Esophagus squamous epithelium (tissue), 5 donors: Measurements from ENCODE around the gene ZNF831. TPM values are rescaled to one million over a fixed set of nuclear protein-coding genes. Genes with fewer than 3 reads are reported as not detected.
A peak's percentile ranks its signal among the peaks of the same experiment; 100 is the strongest.

Experiments
- DNase-seq: peaks from one replicate; lab custom pipeline; 2025; lab: John Stamatoyannopoulos, UW
- H3K27ac ChIP-seq, 4 donors: fragments of 200-600 bp; sonication (generic); one replicate each; pipeline ENCODE4 v1.5.1; 2016 to 2019; ENCODE audit warnings: mild to moderate bottlenecking in 1 of 4
- H3K27me3 ChIP-seq, 4 donors: fragments of 200-600 bp; sonication (generic); 1 replicate in 3 of 4; 2 replicates in 1 of 4; pipeline versions ENCODE4 v1.5.1 to v1.6.0; 2017 to 2021; ENCODE audit warnings: antibody characterized with exemption in 1 of 4
- H3K36me3 ChIP-seq, 3 donors: fragments of 200-600 bp; sonication (generic); one replicate each; pipeline ENCODE4 v1.5.1; 2016 to 2019
- H3K4me1 ChIP-seq, 3 donors: fragments of 200-600 bp; sonication (generic); one replicate each; pipeline ENCODE4 v1.5.1; 2017 to 2019
- H3K4me3 ChIP-seq, 4 donors: fragments of 200-600 bp; sonication (generic); 1 replicate in 3 of 4; 2 replicates in 1 of 4; pipeline ENCODE4 v1.5.1; 2016 to 2019; ENCODE audit warnings: mild to moderate bottlenecking in 2 of 4, moderate library complexity in 1 of 4
- H3K9me3 ChIP-seq, 3 donors: fragments of 200-600 bp; sonication (generic); one replicate each; pipeline ENCODE4 v1.5.1; 2016 to 2019
- CTCF ChIP-seq, 6 experiments: fragments of 450-650 bp in 4 of 6; fragments of 200-600 bp in 2 of 6; sonication (generic) in 2 of 6; IDR thresholded peaks; one replicate each; pipeline ENCODE4 v1.5.1; 2016 to 2019; ENCODE audit warnings: antibody characterized with exemption in 6 of 6, mild to moderate bottlenecking in 4 of 6, moderate library complexity in 4 of 6
- POLR2A ChIP-seq, 4 donors: fragments of 450-650 bp; IDR thresholded peaks; one replicate each; pipeline ENCODE4 v1.6.1; 2017; ENCODE audit warnings: antibody characterized with exemption in 4 of 4, mild to moderate bottlenecking in 4 of 4, moderate library complexity in 3 of 4
- WGBS, 2 donors: methylation state at CpG; one replicate each; pipeline ENCODE4 v1.1.5; 2018; 5-methylcytosine and 5-hydroxymethylcytosine counted together
- intact Hi-C: fragments of 100-400 bp; cut with DNase I; formaldehyde crosslinking; loops from one replicate; pipeline ENCODE4 v1.15.0; 2022
- total RNA-seq, 4 donors: library from RNA; depleted of rRNA; stranded (reverse); fragments of >200 nt; gene quantifications; one replicate each; pipeline ENCODE4 v1.1.0, GENCODE V29; 2016
- donor health status: DM: yes; HTN: yes; CAD: no.

ZNF831 gene
- total RNA-seq, 4 donors from 2014 or later: 0.38 to 1.7 (median 0.60) TPM

- Histone ChIP-seq H3K27ac (no peak overlapping the region), H3K36me3 (no peaks in the 10 kb centered on the region), H3K4me3 (no peak overlapping the region), H3K4me1 (peaks cover 0 to 29% (median 5%) of the 10 kb centered on the region in 3 donors), H3K27me3 (no peaks in the 10 kb centered on the region), H3K9me3 (no peaks in the 10 kb centered on the region)
- intact Hi-C loops: no loop called here
- TF ChIP-seq POLR2A (IDR thresholded peaks at IDR 0.05) (no peak), CTCF (IDR thresholded peaks at IDR 0.05) (no peak)
- WGBS, 2 donors: 80 to 85% methylated on average over 1 of the region's 1 CpG
- no peak for DNase-seq
These were observed 23.6 kb upstream of the ZNF831 start for GRCh38 chr20:59139998-59140397.

GRCh38 chr20:59141818-59142581 is 21.6 kb upstream of the ZNF831 start:
- TF ChIP-seq CTCF (IDR thresholded peaks at IDR 0.05) (no peak), POLR2A (IDR thresholded peaks at IDR 0.05) (no peak)
- Histone ChIP-seq H3K27ac (no peak overlapping the region), H3K27me3 (no peaks in the 10 kb centered on the region), H3K9me3 (no peaks in the 10 kb centered on the region), H3K4me3 (no peak overlapping the region), H3K36me3 (no peaks in the 10 kb centered on the region), H3K4me1 (peaks cover 0 to 25% (median 11%) of the 10 kb centered on the region in 3 donors)
- WGBS, 2 donors: 82 to 83% methylated on average over 12 to 13 of the region's 13 CpGs
- DNase-seq: no peak
- intact Hi-C loops: no loop called here

- no peaks in the 10 kb centered on the region for H3K9me3 ChIP-seq
- intact Hi-C loops: no loop called here
- H3K4me3 ChIP-seq: no peak overlapping the region
- H3K27me3 ChIP-seq: no peaks in the 10 kb centered on the region
- 75 to 92% methylated on average over 1 to 2 of the region's 5 CpGs for WGBS, 2 donors
- H3K36me3 ChIP-seq: no peaks in the 10 kb centered on the region
- no peak for DNase-seq
- no peak overlapping the region for H3K27ac ChIP-seq
- peaks cover 0 to 28% (median 20%) of the 10 kb centered on the region in 3 donors for H3K4me1 ChIP-seq
- TF ChIP-seq POLR2A (IDR thresholded peaks at IDR 0.05) (no peak), CTCF (IDR thresholded peaks at IDR 0.05) (no peak)
These were observed 20.3 kb upstream of the ZNF831 start for GRCh38 chr20:59143326-59143725.

- Histone ChIP-seq H3K36me3 (no peaks in the 10 kb centered on the region), H3K4me1 (peaks cover 0 to 35% (median 24%) of the 10 kb centered on the region in 3 donors), H3K9me3 (no peaks in the 10 kb centered on the region), H3K27ac (peak overlapping the region in 1 of 4 donors; percentile 14), H3K4me3 (no peak overlapping the region), H3K27me3 (no peaks in the 10 kb centered on the region)
- no peak for DNase-seq
- intact Hi-C loops: no loop called here
- TF ChIP-seq CTCF (IDR thresholded peaks at IDR 0.05): no peak
- TF ChIP-seq POLR2A (IDR thresholded peaks at IDR 0.05): no peak
- WGBS, 2 donors: 83% methylated on average over 8 of the region's 9 CpGs
These were observed 19.3 kb upstream of the ZNF831 start for GRCh38 chr20:59144179-59144830.

GRCh38 chr20:59144831-59145196 is 18.8 kb upstream of the ZNF831 start:
- peak overlapping the region in 1 of 4 donors; percentile 14 for H3K27ac ChIP-seq
- no peak overlapping the region for H3K4me3 ChIP-seq
- no peaks in the 10 kb centered on the region for H3K9me3 ChIP-seq
- H3K4me1 ChIP-seq: peaks cover 0 to 40% (median 28%) of the 10 kb centered on the region in 3 donors
- no peak for DNase-seq
- H3K27me3 ChIP-seq: no peaks in the 10 kb centered on the region
- intact Hi-C loops: no loop called here
- 70 to 96% methylated on average over 4 of the region's 4 CpGs for WGBS, 2 donors
- H3K36me3 ChIP-seq: no peaks in the 10 kb centered on the region
- no peak for TF ChIP-seq POLR2A (IDR thresholded peaks at IDR 0.05)
